ENCODE data around the gene HLCS.

The HLCS gene

GRCh38 chr21:36968414-36968813 lies 1.9 kb upstream of the HLCS start:
- no peak overlapping the region for H3K27ac ChIP-seq
- DNase-seq (ENCODE audit: low spot score), result no peak
- TF ChIP-seq, protein P1, sequence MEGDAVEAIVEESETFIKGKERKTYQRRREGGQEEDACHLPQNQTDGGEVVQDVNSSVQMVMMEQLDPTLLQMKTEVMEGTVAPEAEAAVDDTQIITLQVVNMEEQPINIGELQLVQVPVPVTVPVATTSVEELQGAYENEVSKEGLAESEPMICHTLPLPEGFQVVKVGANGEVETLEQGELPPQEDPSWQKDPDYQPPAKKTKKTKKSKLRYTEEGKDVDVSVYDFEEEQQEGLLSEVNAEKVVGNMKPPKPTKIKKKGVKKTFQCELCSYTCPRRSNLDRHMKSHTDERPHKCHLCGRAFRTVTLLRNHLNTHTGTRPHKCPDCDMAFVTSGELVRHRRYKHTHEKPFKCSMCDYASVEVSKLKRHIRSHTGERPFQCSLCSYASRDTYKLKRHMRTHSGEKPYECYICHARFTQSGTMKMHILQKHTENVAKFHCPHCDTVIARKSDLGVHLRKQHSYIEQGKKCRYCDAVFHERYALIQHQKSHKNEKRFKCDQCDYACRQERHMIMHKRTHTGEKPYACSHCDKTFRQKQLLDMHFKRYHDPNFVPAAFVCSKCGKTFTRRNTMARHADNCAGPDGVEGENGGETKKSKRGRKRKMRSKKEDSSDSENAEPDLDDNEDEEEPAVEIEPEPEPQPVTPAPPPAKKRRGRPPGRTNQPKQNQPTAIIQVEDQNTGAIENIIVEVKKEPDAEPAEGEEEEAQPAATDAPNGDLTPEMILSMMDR (IDR thresholded peaks at IDR 0.05), result no peak
- H3K4me3 ChIP-seq, result no peak overlapping the region

DNA sequence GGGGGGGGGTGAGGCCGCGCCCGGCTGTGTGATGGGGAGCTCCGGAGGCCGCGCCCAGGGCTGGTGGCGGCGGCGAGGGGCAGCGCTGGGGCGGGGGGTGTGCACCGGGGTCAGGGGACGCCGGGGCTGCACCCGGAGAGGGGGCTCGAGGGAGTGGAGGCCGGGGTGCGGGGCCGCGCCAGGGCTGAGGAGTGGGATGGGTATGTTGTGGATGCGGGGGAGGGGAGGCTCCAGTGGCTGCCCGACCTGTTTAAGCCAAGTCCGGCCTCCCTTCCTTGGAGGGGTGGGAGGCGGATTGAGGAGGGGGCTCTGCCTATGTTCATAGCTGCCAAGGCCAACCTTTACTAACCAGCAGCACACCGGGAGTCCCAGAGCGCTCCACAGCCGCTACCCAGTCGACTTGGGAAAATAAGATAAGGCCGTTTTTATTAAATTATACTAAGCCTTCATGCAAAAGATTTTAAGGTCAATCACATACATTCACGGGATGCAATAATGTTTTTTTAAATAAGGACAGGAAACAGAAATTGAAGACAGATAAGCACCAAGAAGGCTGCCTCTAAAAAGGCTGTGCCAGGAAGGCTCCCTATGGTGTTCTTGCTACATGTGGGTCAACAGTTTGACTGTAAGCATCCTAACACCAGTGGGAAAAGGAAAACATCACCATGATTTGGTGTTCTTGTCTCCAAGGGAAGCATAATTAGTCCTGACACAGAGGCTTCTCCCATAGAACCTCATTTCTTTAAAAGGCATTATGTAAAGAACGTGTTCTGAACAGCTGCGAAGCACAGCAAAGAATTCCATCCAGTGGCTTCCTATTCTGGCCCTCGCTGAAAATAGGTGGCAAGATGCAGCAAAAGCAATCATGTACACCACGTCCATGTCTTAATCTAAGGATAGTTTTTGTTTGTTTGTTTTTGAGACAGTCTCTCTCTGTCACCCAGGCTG lies 626 bp upstream of the HLCS start:
- TF ChIP-seq, protein P1 (IDR thresholded peaks at IDR 0.05), result no peak
- Histone ChIP-seq H3K4me3 (peak overlapping the region; percentile 97), H3K27ac (peak overlapping the region; percentile 73 to 94)
- DNase-seq (ENCODE audit: low spot score), result peak; percentile 85

DNA sequence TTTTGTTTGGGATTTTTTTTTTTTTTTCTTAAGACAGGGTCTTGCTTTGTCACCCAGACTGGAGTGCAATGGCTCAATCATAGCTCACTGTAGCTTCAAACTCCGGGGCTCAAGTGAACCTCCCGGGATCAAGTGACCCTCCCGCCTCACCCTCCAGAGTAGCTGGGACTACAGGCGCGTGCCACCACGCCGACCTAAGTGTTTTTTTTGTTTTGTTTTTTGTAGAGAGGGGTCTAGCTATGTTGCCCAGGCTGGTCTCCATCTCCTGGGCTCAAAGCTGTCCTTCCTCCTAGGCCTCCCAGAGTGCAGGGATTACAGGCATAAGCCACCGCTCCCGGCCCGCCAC lies 776 bp downstream of the HLCS start:
- Histone ChIP-seq H3K4me3 (peak overlapping the region; percentile 97), H3K27ac (peak overlapping the region; percentile 75 to 94)
- no peak for DNase-seq (ENCODE audit: low spot score)
- TF ChIP-seq, protein P1 (IDR thresholded peaks at IDR 0.05), result no peak

GRCh38 chr21:36964827-36965719 lies 1.4 kb downstream of the HLCS start:
- Histone ChIP-seq H3K4me3 (peak overlapping the region; percentile 97), H3K27ac (no peak overlapping the region)
- TF ChIP-seq, protein P1 (IDR thresholded peaks at IDR 0.05), result no peak
- no peak for DNase-seq (ENCODE audit: low spot score)

- no peak for DNase-seq (ENCODE audit: low spot score)
- Histone ChIP-seq H3K27ac (no peak overlapping the region), H3K4me3 (no peak overlapping the region)
- TF ChIP-seq, protein P1 (IDR thresholded peaks at IDR 0.05), result no peak
These were observed 2.1 kb downstream of the HLCS start for GRCh38 chr21:36964398-36964797.

DNA sequence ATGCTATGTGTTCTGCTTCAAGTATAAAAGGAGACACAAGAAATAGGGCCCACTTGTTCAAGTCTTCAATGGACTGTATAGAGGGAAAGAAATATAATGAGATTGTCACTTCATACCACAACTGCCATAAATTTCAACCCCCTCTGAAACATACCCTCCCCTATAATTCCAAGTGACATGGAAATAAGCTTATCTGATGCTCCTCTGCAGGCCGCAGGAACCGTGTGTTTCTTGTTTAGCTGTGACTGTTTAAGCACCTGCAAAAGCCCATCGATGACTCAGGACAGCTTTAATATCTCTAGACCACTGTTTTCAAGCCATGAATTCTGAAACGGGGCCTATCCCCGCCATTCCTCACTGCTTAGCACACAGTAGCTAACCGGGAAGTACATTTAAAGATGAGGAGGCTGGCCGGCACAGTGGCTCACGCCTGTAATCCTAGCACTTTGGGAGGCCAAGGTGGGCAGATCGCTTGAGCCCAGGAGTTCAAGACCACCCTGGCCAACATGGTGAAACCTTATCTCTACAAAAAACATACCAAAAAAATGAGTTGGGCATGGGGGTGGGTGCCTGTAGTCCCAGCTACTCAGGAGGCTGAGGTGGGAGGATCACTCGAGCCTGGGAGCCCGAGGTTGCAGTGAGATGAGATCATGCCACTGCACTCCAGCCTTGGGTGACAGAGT lies 4.2 kb downstream of the HLCS start:
- TF ChIP-seq, protein P1 (IDR thresholded peaks at IDR 0.05), result no peak
- no peak overlapping the region for H3K4me3 ChIP-seq
- H3K27ac ChIP-seq, result no peak overlapping the region
- DNase-seq (ENCODE audit: low spot score), result no peak

All from coronary artery (tissue), 2 donors.